CD4-positive, alpha-beta T cell treated with Interleukin-17A for 1 hour (primary cell): ENCODE data around the gene EFHC1.
"Not testable (repeated sequence)": the region's sequence is repeated elsewhere in the genome, so short reads cannot be mapped to it uniquely, and the experiment has no call there.

Experiments used
- DNase-seq: peaks from one replicate; pipeline ENCODE4 v3.0.0-alpha.2; 2020

Gene EFHC1

GRCh38 chr6:52400313-52401041, 19.7 kb upstream of the EFHC1 start:
- DNase-seq: peak; percentile 42

- no peak for DNase-seq
Measured at GRCh38 chr6:52403086-52403485, 17.1 kb upstream of the EFHC1 start.

GRCh38 chr6:52403627-52404026, 16.5 kb upstream of the EFHC1 start:
- no peak for DNase-seq

- DNase-seq: no peak
Measured at GRCh38 chr6:52405243-52405642, 14.9 kb upstream of the EFHC1 start.

GRCh38 chr6:52407467-52407866, 12.7 kb upstream of the EFHC1 start:
- DNase-seq: peak; percentile 58

GRCh38 chr6:52409499-52409898, 10.6 kb upstream of the EFHC1 start:
- DNase-seq: no peak

- no peak for DNase-seq
Measured at GRCh38 chr6:52410979-52411378, 9.2 kb upstream of the EFHC1 start.

GRCh38 chr6:52411911-52412310, 8.2 kb upstream of the EFHC1 start:
- no peak for DNase-seq

- DNase-seq: no peak
Measured at GRCh38 chr6:52415333-52415732, 4.8 kb upstream of the EFHC1 start.

- no peak for DNase-seq
Measured at GRCh38 chr6:52415917-52416628, 4.1 kb upstream of the EFHC1 start.

- DNase-seq: peak; percentile 86
Measured at GRCh38 chr6:52416629-52417151, 3.5 kb upstream of the EFHC1 start.

GRCh38 chr6:52417675-52418111, 2.4 kb upstream of the EFHC1 start:
- DNase-seq: no peak

GRCh38 chr6:52418606-52419005, 1.5 kb upstream of the EFHC1 start:
- DNase-seq: no peak

- no peak for DNase-seq
Measured at GRCh38 chr6:52420668-52421358, 671 bp downstream of the EFHC1 start.

- DNase-seq: no peak
Measured at GRCh38 chr6:52422156-52422555, 2.0 kb downstream of the EFHC1 start.

GRCh38 chr6:52423448-52423847, 3.3 kb downstream of the EFHC1 start:
- no peak for DNase-seq

GRCh38 chr6:52423971-52424381, 3.8 kb downstream of the EFHC1 start:
- DNase-seq: no peak

GRCh38 chr6:52424513-52424912, 4.4 kb downstream of the EFHC1 start:
- no peak for DNase-seq

GRCh38 chr6:52426667-52427066, 6.5 kb downstream of the EFHC1 start:
- no peak for DNase-seq

- DNase-seq: not testable (repeated sequence)
Measured at GRCh38 chr6:52433294-52433693, 13.2 kb downstream of the EFHC1 start.

- DNase-seq: no peak
Measured at GRCh38 chr6:52435345-52435744, 15.2 kb downstream of the EFHC1 start.

- DNase-seq: no peak
Measured at GRCh38 chr6:52438926-52439325, 18.8 kb downstream of the EFHC1 start.

GRCh38 chr6:52454556-52454955, 34.4 kb downstream of the EFHC1 start:
- no peak for DNase-seq

- no peak for DNase-seq
Measured at GRCh38 chr6:52457096-52457495, 37.0 kb downstream of the EFHC1 start.
